Activated CD4-positive, alpha-beta T cell treated with anti-CD3 and anti-CD28 coated beads, Interleukin-2, amount 10 ng/mL, durations not matched to agents 7 days and 5 days (primary cell): ENCODE data around the gene RGS11. TPM values are rescaled to one million over a fixed set of nuclear protein-coding genes. Genes with fewer than 3 reads are reported as not detected.

Experiments
- CTCF ChIA-PET: fragments of 350-600 bp; sonication (Branson Sonifier 250); formaldehyde crosslinking; loops from one replicate; lab custom pipeline; 2021; ENCODE audit warnings: antibody characterized with exemption; lab: Charles Lee
- POLR2A ChIA-PET: fragments of 350-600 bp; sonication (Branson Sonifier 250); formaldehyde crosslinking; loops from one replicate; lab custom pipeline; 2021; ENCODE audit warnings: antibody characterized with exemption; lab: Charles Lee
- DNase-seq: peaks from one replicate; pipeline ENCODE4 v3.0.0-alpha.2; 2020
- H3K27ac Mint-ChIP-seq: one replicate; pipeline ENCODE4 v1.8.0; 2021; ENCODE audit warnings: mild to moderate bottlenecking, moderate library complexity, mixed read lengths
- H3K27me3 Mint-ChIP-seq: one replicate; pipeline ENCODE4 v1.8.0; 2021; ENCODE audit warnings: mixed read lengths
- H3K36me3 Mint-ChIP-seq: one replicate; pipeline ENCODE4 v1.8.0; 2021; ENCODE audit warnings: low read depth, mixed read lengths
- H3K4me1 Mint-ChIP-seq: one replicate; pipeline ENCODE4 v1.8.0; 2021; ENCODE audit warnings: mixed read lengths
- H3K4me3 Mint-ChIP-seq: one replicate; pipeline ENCODE4 v1.8.0; 2021; ENCODE audit warnings: mild to moderate bottlenecking, moderate library complexity, mixed read lengths
- H3K9me3 Mint-ChIP-seq: one replicate; pipeline ENCODE4 v1.8.0; 2021; ENCODE audit warnings: mixed read lengths
- total RNA-seq, 2 experiments: library from RNA; stranded (reverse); gene quantifications; one replicate each; pipeline ENCODE4 v1.2.3, GENCODE V29; 2021

RGS11 gene
- total RNA-seq: not detected

DNA sequence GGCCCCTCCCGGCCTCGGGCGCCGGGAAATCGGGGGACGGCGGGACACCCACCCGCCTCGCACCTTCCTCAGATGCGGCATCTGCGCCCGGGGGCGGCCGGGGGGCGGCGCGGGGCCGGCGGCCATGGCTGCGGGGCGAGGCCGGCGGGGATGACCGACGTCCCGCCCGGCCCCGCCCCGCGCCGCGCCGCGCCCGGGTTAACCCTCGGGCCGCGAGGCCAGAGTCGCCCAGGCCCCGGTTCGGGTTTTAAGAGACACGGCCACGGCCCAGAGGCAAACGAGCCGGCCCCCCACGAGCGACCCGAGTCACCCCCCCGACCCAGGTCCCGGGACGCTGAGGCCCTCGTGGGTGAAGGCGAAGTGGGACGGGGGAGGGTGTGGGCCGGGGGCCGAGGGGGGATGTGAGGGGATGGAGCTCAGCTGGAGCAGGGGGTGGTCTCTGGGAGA is at the start of gene RGS11:
TSS of gene RGS11 (minus strand) at position 159 of the 447 bp plus-strand sequence. CDS start at position 126, 33 bp downstream.
- H3K4me1 Mint-ChIP-seq: peaks cover 8% of the 10 kb centered on the region
- H3K27ac Mint-ChIP-seq: no peak within 1 kb of the TSS
- no peaks in the 10 kb centered on the region for H3K9me3 Mint-ChIP-seq
- no peak within 1 kb of the TSS for H3K4me3 Mint-ChIP-seq
- ChIA-PET POLR2A (no interaction called here), CTCF (no interaction called here)
- no peaks in the 10 kb centered on the region for H3K36me3 Mint-ChIP-seq
- DNase-seq: no peak
- H3K27me3 Mint-ChIP-seq: peaks cover 36% of the 10 kb centered on the region

DNA sequence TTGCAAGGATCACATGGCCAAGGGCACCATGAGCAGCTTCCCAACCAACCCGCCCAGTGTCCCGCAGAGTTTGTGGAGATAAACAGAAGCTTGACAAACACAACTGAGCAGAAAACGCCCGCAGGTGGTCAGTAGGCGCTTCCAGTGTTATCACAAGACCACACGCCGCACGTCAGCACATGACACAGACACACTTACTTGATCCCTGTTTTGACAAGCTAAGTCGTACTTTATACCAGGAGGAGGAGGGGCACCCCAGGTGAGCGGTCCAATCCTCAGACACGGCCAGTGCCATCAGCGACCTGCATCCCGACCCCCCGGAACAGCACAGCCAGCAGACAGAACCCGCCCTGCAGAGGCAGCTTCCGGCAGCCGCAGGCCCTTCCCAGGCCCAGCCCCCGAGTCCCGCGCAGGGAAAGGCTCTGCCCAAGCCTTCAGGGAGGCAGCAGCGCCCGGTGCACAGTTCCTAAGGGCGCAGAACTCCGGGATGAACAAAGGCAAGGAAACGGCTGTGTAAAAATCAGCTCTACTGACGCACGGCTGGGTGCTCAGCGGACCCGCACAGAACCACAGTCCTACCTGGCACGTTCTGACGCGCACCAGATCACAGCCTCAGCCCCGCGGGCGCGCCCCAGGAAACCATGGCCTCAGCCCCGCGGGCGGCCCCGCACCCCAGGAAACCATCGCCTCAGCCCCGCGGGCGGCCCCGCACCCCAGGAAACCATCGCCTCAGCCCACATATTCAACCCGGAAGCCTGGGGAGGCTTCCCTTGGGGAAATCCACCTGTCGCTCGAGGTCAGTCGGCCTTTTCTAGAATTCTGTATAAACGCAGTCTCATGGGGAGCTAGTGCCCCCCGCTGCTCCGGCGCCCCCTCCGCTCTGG is 48.9 kb upstream of the RGS11 start:
- POLR2A ChIA-PET: interaction anchor here (0.5 kb wide), 1 partner anchor 58 kb away, joined by 3 read pairs; no protein-coding TSS in a partner anchor

DNA sequence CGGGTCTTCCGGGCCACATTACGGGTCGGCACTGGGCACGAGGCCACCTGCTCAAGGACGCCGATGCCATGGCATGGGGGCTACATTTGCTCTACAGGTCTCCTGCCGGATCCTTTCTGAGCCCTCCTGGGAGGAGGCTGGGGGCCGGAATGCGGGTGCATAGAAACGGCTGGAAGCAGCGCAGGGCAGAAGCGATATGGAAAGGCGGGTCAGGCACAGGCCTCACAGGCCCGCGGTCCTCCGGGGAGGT is 48.4 kb upstream of the RGS11 start:
- H3K9me3 Mint-ChIP-seq: no peaks in the 10 kb centered on the region
- DNase-seq: no peak
- peaks cover 47% of the 10 kb centered on the region for H3K4me1 Mint-ChIP-seq
- H3K27me3 Mint-ChIP-seq: no peaks in the 10 kb centered on the region
- H3K27ac Mint-ChIP-seq: peak overlapping the region; percentile 76
- ChIA-PET POLR2A (interaction anchor here (0.5 kb wide), 1 partner anchor 59 kb away, joined by 3 read pairs; no protein-coding TSS in a partner anchor), CTCF (interaction anchor here (0.6 to 1.2 kb wide), 2 partner anchors 10 to 220 kb away, joined by 3 to 4 read pairs; no protein-coding TSS in a partner anchor)
- peaks cover under 1% of the 10 kb centered on the region for H3K36me3 Mint-ChIP-seq
- H3K4me3 Mint-ChIP-seq: peak overlapping the region; percentile 51

More for the DNA sequence above, 48.9 kb upstream of the RGS11 start:
- DNase-seq: peak; percentile 70
- CTCF ChIA-PET: interaction anchor here (0.6 to 1.2 kb wide), 3 partner anchors 11 to 221 kb away, joined by 3 to 4 read pairs (median 3); no protein-coding TSS in a partner anchor
- Mint-ChIP-seq H3K27me3 (no peaks in the 10 kb centered on the region), H3K9me3 (no peaks in the 10 kb centered on the region), H3K27ac (peak overlapping the region; percentile 79), H3K4me1 (peaks cover 47% of the 10 kb centered on the region), H3K36me3 (no peaks in the 10 kb centered on the region), H3K4me3 (peak overlapping the region; percentile 51)

DNA sequence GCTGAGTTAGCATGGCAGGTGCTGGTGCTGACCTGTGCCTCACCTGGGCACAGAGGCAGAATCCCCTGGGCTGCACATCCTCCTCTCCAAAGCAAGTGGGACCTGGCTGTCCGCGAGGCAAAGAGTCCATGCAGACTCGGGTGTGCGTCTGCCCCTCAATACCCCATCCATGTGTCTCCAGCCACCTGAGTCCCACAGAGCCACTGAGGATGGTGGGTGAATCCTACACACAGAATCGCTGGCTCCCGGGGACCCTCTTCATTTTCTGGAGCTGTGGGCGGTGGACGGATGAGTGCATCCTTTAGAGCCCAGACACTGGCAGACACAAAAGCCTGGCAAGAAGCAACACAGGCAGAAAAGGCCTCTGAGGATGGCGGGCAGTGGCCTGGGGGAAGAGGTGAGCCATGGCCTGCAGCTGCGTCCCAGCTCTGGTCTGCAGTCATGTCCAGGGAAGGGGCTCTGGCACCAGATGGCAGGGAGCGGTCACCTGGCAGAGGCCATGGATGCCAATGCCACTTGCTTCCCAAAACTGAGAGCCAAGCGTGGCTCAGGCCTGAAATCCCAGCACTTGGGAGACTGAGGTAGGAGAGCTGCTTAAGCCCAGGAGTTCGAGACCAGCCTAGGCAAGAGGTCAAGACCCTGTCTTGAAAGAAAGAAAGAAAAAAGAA is 46.9 kb upstream of the RGS11 start:
- Mint-ChIP-seq H3K27me3 (no peaks in the 10 kb centered on the region), H3K4me1 (peaks cover 48% of the 10 kb centered on the region), H3K9me3 (no peaks in the 10 kb centered on the region), H3K4me3 (no peak overlapping the region), H3K36me3 (peaks cover 2% of the 10 kb centered on the region), H3K27ac (no peak overlapping the region)
- CTCF ChIA-PET: interaction anchor here (1.5 kb wide), 1 partner anchor 27 kb away, joined by 4 read pairs; no protein-coding TSS in a partner anchor
- POLR2A ChIA-PET: no interaction called here
- no peak for DNase-seq

DNA sequence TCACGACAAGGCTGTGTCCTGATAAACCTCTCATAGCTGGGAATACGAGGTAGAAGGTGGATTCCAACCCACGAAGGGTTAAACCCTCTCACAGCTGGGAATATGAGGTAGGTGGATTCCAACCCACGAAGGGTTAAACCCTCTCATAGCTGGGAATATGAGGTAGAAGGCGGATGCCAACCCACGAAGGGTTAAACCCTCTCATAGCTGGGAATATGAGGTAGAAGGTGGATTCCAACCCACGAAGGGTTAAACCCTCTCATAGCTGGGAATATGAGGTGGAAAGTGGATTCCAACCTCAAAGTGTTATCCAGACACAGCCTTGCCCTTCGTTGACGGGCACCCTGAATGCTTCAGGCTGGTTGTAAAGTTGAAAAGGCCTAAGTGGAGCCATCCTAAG is 45.8 kb upstream of the RGS11 start:
- no peak overlapping the region for H3K27ac Mint-ChIP-seq
- DNase-seq: no peak
- ChIA-PET POLR2A (no interaction called here), CTCF (interaction anchor here (1.0 to 1.5 kb wide), 2 partner anchors 11 to 28 kb away, joined by 3 to 4 read pairs; no protein-coding TSS in a partner anchor)
- no peak overlapping the region for H3K4me3 Mint-ChIP-seq
- H3K27me3 Mint-ChIP-seq: no peaks in the 10 kb centered on the region
- no peaks in the 10 kb centered on the region for H3K9me3 Mint-ChIP-seq
- H3K36me3 Mint-ChIP-seq: peaks cover 2% of the 10 kb centered on the region
- H3K4me1 Mint-ChIP-seq: peaks cover 42% of the 10 kb centered on the region

DNA sequence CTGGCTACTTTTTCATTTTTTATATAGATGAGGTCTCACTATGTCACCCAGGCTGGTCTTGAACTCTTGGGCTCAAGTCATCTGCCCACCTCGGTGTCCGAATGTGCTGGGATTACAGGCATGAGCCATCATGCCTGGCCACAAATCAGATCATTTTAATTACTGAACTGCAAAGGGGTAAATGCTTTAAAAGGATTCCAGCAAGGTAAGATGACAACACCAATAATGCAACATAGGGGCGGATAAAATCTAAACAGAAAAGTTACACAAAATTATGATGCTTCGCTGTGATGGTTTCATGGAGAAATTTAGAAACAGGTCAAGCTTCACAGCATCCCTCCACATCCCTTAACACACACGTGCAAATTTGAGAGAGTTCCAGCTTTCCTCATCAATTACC is 44.5 kb upstream of the RGS11 start:
- Mint-ChIP-seq H3K4me3 (no peak overlapping the region), H3K27me3 (no peaks in the 10 kb centered on the region), H3K27ac (no peak overlapping the region), H3K9me3 (no peaks in the 10 kb centered on the region), H3K36me3 (peaks cover 2% of the 10 kb centered on the region), H3K4me1 (peaks cover 33% of the 10 kb centered on the region)
- ChIA-PET POLR2A (no interaction called here), CTCF (interaction anchor here (1.4 kb wide), 1 partner anchor 11 kb away, joined by 3 read pairs; no protein-coding TSS in a partner anchor)
- no peak for DNase-seq

DNA sequence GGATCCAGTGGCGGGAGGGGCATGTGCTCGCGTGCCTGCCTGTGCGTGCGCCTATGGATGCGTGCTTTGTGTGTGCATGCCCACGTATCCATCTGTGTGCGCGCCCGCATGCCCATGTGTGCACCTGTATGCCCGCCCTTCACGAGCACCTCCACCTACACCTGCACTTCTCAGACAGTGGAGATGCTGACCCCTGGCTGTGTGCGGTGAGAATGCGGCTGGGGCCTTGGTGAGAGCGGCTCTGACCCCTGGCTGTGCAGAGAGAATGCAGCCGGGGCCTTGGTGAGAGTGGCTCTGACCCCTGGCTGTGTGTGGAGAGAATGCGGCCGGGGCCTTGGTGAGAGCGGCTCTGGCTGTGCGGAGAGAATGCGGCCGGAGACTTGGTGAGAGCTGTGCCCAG is 42.9 kb upstream of the RGS11 start:
- H3K4me3 Mint-ChIP-seq: no peak overlapping the region
- peaks cover 2% of the 10 kb centered on the region for H3K36me3 Mint-ChIP-seq
- H3K9me3 Mint-ChIP-seq: no peaks in the 10 kb centered on the region
- H3K4me1 Mint-ChIP-seq: peaks cover 18% of the 10 kb centered on the region
- ChIA-PET CTCF (no interaction called here), POLR2A (interaction anchor here (0.7 kb wide), 1 partner anchor 120 kb away, joined by 4 read pairs; no protein-coding TSS in a partner anchor)
- no peak for DNase-seq
- no peaks in the 10 kb centered on the region for H3K27me3 Mint-ChIP-seq
- no peak overlapping the region for H3K27ac Mint-ChIP-seq

DNA sequence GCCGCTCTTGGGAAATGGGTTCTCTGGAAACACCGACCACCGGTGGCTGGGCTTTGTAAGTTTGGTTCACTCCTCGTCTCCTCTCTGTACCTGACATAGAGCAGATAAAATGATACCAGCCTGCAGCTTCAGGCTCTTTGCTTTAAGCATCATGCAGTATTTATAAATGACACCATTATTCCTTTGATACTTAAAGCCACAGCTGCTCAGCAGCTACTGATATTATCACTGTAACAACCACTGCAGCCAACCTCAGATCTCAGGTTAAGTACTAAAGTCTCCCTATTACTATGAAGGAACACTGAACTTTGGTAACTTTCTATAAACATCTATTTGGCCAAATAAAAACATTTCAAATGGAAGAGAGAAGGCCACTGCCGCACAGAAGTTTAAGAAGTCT is 41.8 kb upstream of the RGS11 start:
- no peaks in the 10 kb centered on the region for H3K27me3 Mint-ChIP-seq
- peaks cover 12% of the 10 kb centered on the region for H3K4me1 Mint-ChIP-seq
- peaks cover 2% of the 10 kb centered on the region for H3K36me3 Mint-ChIP-seq
- no peaks in the 10 kb centered on the region for H3K9me3 Mint-ChIP-seq
- DNase-seq: no peak
- CTCF ChIA-PET: no interaction called here
- no peak overlapping the region for H3K4me3 Mint-ChIP-seq
- POLR2A ChIA-PET: no interaction called here
- H3K27ac Mint-ChIP-seq: no peak overlapping the region

DNA sequence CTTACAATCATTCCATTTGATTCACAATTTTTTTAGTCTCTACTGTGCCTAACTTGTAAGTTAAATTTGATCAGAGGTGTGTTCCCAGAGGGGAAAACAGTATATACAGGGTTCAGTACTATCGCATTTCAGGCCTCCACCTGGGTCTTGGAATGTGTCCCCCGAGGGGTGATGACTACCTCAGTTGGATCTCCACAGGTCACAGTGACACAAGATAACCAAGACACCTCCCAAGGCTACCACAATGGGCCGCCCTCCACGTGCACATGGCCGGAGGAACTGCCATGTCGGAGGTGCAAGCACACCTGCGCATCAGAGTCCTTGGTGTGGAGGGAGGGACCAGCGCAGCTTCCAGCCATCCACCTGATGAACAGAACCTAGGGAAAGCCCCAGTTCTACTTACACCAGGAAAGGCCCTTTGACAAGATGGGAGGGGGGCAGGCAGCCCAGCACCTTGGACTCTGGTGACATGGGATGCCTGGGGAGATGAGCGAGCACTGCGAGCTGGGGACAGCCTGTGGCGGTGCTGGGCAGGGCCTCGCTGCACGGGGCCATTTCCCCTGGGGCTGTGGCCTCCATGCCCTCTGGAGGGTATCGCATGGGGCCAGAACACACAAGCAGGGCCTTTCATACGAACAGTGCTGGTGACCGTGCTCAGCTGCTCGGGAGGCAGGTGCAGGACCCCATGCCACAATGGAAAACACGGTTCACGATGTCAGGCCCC is 41.2 kb upstream of the RGS11 start:
- ChIA-PET CTCF (no interaction called here), POLR2A (no interaction called here)
- H3K9me3 Mint-ChIP-seq: no peaks in the 10 kb centered on the region
- no peak overlapping the region for H3K4me3 Mint-ChIP-seq
- H3K4me1 Mint-ChIP-seq: peaks cover 12% of the 10 kb centered on the region
- no peak for DNase-seq
- peaks cover 2% of the 10 kb centered on the region for H3K36me3 Mint-ChIP-seq
- H3K27ac Mint-ChIP-seq: no peak overlapping the region
- H3K27me3 Mint-ChIP-seq: no peaks in the 10 kb centered on the region

DNA sequence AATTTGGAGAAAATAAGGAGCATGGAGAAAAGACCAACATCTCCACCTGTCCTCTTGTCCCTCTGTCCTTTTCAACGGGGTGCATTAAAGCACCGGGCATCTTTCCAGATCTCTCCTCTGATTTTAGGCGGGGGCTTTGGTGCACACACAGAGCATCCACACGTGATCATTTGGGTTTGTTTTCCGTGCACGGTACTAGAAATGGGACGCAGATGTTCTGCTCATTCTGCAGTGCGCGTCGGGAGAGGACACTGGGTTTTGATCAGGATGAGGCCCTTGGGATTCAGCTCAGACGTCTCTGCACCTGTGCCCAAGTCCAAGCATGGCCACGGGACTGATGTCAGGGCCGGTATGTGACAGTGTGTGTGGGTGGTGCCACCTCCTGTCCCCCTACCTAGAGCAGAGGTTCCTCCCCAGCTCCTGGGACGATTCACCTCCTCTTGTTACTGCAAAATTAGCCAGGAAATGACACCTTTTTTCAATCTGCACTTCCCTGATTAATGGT is 39.1 kb upstream of the RGS11 start:
- Mint-ChIP-seq H3K9me3 (no peaks in the 10 kb centered on the region), H3K4me3 (no peak overlapping the region), H3K36me3 (peaks cover 2% of the 10 kb centered on the region), H3K4me1 (peaks cover 7% of the 10 kb centered on the region), H3K27me3 (no peaks in the 10 kb centered on the region), H3K27ac (no peak overlapping the region)
- DNase-seq: no peak
- ChIA-PET CTCF (interaction anchor here (1.4 kb wide), 1 partner anchor 10 kb away, joined by 4 read pairs; no protein-coding TSS in a partner anchor), POLR2A (no interaction called here)

DNA sequence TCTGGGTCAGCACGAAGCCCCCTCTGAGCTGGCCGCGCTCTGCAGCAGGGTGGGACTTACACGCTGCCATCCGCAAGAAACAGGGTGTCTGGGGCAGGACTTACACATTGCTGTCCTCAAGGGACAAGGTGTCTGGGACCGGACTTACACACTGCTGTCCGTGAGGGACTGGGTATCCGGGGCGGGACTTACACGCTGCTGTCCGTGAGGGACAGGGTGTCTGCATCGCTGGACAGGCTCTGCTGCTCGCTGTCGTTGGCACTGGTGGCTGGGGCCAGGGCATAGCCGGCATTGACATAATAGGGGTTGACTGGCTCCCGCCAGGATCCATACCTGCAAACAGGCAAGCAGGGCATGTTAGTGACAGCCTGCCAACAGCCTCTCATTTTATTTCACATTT is 38.6 kb upstream of the RGS11 start:
- no peaks in the 10 kb centered on the region for H3K27me3 Mint-ChIP-seq
- H3K9me3 Mint-ChIP-seq: no peaks in the 10 kb centered on the region
- H3K4me3 Mint-ChIP-seq: no peak overlapping the region
- H3K27ac Mint-ChIP-seq: no peak overlapping the region
- H3K36me3 Mint-ChIP-seq: peaks cover 2% of the 10 kb centered on the region
- H3K4me1 Mint-ChIP-seq: peaks cover 7% of the 10 kb centered on the region
- ChIA-PET POLR2A (no interaction called here), CTCF (interaction anchor here (1.4 kb wide), 1 partner anchor 10 kb away, joined by 4 read pairs; no protein-coding TSS in a partner anchor)
- no peak for DNase-seq

DNA sequence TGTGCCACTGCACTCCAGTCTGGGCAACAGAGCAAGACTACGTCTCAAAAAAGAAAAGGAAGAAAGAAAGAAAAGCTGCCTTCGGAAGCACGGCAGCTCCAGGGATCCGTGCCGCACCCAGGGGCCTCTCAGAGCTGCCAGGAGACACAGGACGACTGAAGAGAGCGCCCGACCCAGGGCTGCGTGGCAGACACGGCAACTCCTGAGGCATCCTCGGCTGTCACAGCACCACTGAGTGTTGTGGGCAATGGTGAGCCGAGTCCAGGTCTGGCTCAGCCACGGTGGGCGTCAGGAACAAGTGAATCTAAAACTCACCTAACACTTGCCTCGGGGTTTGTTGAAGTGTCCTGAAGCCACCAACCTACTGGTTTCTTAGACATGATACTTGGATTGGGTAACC is 36.0 kb upstream of the RGS11 start:
- ChIA-PET CTCF (no interaction called here), POLR2A (no interaction called here)
- no peak for DNase-seq
- Mint-ChIP-seq H3K4me1 (peaks cover 6% of the 10 kb centered on the region), H3K27ac (no peak overlapping the region), H3K36me3 (peaks cover 4% of the 10 kb centered on the region), H3K4me3 (no peak overlapping the region), H3K27me3 (no peaks in the 10 kb centered on the region), H3K9me3 (no peaks in the 10 kb centered on the region)
